HL-60/S4 (cell line): Measurements from ENCODE around the gene RPS6KA2.

Experiments used
- in situ Hi-C: fragments of 300-500 bp; cut with MboI; formaldehyde crosslinking; loops from 2 replicates; pipeline ENCODE4 v1.14.3; 2022; ENCODE audit warnings: low sequenced_read_pairs

RPS6KA2 gene

DNA sequence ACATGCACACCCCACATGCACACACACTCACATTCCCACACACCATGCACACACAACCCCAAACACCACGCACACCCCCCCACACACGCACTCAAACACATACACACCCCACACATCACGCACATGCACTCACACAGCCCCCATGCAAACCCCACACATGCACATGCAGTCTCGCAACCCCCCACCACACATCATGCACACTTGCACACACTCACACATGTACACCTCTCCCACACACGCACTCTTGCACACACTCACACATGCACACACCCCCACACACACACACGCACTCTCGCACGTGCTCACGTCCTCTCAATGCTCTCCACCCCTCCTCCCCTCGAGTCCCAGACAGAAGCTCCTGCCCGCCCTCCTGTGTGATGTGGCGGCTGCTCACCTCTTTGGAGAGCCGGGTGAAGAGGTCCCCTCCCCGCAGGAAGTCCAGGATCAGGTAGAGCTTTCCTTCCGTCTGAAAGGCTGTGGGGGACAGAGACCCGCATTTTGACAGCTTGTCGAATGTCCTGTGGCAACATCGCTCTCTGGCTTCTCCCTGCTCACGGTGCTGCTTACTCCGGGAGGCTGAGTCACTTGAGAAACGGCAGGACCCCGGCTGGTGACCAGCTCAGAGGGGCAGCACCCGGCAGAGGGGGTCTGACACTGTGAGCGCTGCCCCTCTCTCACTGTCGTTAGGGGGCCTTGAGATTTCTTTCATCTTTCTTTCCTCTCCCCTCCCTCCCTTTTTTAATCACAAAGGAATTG lies 119.1 kb downstream of the RPS6KA2 start:
- in situ Hi-C loops: no loop called here

DNA sequence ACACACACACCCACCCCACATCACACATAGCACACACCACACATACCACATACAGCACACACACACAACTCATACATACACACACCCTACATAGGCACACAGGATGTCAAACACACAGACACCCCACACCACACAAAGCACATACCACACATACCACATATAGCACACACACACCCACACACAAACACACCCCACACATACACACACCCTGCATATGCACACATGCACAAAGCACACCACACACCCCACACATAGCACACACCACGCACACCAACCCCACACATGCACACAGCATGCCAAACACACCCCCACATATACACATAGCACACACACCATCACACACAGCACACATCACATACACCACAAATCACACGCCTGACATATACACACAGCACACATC lies 119.7 kb downstream of the RPS6KA2 start:
- in situ Hi-C loops: no loop called here

DNA sequence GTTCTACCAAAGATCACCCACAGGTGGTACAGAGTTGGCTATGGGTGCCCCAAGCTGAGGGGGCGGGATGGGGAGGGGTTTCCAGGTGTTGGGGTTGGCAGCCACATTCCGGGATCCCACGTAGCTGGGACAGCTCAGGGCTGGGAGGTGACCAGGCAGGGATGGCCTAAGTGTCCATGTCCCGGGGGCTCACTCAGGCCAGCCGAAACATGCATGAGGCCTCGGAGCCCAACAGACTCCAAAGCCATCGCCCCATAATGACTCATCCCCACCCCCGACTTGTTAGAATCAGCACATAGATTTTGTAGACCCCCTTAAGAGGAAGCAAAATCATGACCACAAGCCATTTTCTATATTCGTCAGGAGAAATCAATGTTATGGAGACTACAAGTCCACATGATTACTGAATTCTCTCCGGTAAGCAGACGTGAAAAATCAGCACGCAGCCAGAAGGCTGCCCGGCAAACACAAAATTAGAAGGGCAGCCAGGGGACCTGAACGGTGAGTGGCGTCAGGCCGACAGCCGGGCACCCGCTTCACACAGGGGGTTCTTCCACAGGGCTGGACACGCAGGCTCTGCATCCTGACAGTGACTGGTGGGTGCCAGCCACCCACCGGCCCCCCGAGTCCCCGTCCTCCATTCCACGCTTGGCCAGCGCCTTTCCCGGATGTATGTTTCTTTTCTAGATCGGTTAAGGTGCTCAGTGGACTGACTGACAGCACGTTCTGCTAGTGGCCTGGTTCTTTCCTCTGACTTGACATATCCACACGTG lies 121.7 kb downstream of the RPS6KA2 start:
- in situ Hi-C loops: no loop called here

DNA sequence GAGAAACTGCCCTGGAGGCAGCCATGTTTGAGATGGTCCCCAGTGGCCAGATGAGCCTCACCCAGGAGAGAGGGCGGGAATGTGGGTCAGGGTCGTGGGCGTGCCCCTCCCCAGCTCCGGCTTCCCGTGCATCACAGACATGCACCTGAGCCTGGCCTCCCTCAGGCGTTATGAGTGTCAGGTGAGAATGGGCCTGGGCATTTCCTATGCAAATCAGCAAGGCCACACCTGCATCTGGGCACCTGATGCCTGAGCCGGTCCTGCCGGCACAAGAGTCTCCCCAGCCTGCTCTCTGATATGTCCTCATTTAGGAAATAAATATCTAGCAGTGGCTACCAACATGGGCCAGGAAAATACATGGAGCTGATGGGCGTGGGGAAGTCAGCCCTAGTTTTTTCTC lies 123.0 kb downstream of the RPS6KA2 start:
- in situ Hi-C loops: no loop called here

DNA sequence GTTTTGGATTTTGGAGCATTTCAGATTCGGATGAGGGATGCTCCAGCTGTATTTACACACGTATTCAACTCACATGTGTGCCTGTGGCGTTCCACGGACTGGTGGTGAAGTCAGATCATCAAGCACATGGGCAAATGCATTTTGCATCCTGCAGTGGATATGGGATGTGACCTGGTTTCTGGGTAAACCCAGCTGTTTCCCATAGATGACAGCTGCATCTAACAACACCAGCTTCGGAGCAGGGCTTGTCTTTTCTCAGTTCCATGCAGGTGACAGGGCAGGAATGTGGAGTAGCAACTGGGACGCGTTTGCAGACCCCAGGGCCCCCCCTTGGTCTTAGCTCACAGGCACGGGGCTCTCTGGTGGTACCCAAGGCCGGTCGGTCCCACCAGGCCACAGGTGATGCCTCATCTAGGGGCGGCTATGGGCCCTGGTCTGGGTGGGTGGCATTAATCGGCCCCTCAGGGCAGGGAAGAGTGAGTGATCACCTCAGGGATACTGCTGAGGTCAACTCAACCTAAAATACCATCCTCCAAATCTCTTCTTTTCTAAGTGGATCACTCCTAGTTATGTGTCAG lies 123.8 kb downstream of the RPS6KA2 start:
- in situ Hi-C loops: no loop called here

DNA sequence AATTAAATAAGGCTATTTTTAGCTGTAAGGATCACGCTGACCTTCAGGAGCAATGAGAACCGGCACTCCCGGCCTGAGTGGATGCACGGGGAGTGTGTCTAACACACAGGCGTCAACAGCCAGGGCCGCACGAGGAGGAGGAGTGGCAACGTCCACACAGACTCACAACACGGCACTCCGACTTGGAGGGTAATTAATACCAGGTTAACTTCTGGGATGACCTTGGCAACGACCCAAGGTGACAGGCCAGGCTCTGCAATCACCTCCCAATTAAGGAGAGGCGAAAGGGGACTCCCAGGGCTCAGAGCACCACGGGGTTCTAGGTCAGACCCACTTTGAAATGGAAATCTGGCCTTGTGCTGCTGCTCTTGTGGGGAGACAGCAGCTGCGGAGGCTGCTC lies 124.6 kb downstream of the RPS6KA2 start:
- in situ Hi-C loops: no loop called here

DNA sequence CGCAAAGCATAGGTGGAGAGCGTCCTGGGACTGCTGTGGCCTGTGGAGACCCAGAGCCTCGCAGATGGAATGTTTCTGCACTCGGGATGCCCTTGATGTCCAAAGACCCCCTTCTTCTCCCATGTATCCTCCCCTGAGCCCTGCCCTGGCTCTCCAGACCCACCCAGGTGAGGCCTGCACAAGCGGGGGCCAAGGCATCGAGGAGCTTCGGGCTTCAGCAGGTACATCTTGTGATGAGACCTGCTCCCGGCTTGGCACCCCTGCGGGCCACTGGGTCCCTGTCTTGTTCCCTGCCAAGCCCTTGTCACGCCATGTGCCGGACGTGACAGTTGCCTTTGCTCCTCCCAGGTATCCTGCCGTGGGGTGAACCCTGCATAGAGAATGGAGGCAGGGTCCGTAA lies 125.8 kb downstream of the RPS6KA2 start:
- in situ Hi-C loops: no loop called here

DNA sequence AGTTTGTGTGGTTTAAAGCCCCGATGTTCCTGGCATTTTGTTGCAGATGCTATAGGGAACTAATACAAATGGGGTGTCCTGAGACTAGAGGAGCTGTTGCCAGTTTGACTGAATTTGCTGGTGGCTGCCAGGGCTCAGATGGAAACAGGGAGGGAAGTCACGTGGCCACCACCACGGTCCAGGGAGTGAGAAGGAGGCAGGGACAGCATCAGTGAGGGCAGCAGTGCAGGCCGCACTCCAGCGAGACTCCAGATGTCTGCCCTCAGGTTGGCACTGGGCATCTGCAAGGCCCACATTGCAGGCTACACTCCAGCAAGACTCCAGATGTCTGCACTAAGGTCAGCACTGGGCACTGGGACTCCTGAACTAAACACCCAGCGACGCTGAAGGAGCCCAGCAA lies 126.8 kb downstream of the RPS6KA2 start:
- in situ Hi-C loops: no loop called here

DNA sequence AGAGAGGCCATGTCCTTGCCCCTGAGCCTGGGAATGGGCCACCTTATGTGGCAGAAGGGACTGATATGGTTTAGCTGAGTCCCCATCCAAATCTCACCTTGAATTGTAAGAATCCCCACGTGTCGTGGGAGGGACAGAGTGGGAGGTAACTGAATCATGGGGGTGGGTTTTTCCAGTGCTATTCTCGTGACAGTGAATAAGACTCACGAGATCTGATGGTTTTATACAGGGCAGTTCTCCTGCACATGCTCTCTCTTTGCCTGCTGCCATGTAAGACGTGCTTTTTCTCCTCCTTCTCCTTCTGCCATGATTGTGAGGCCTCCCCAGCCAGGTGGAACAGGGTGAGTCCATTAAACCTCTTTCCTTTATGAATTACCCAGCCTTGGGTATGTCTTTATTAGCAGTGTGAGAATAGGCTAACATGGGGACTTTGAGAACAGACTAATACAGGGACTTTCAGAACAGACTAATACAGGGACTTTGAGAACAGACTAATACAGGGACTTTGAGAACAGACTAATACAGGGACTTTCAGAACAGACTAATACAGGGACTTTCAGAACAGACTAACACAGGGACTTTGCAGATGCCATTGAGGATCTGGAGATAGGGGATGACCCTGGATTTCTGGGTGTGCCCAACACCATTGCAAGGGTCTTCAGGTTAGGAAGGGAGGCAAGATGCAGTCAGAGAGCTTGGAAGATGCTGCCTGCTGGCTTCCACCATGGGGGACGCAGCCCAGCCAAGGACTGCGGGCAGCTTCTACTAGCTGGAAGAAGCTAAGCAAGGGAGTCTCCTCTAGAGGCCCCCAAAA lies 127.5 kb downstream of the RPS6KA2 start:
- in situ Hi-C loops: no loop called here

DNA sequence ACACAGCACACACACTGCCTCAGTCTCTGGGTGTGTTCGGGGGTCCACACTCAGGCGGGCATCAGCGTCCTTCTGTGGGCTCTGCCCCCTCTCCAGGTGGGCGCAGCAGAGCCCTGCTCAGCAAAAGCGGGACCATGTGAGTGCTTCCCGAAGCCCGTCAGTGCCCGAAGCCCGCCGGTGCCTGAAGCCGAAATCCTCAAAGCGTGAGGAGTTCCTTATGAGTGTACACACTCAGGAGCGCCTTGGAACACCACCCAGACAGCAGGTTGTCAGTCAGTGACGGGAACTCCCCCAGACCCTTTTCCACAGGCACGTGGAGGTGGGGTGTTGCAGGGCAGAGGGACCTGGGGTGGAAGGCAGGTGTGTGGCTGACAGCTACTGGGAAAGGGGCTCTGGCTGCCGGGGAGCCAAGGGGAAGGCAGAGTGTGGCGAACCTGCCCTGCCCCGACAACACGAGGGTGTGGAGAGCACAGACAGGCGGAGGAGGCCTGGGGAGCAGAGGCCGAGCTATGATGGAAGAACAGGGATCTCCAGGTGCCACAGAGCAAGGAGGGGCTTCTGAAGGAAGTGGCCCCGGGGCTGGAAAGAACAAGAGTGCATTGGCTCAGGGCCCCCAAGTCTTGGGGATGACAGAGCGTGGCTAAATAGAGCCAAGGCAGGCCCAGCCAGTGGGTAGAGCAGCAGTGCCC lies 128.2 kb downstream of the RPS6KA2 start:
- in situ Hi-C loops: no loop called here

DNA sequence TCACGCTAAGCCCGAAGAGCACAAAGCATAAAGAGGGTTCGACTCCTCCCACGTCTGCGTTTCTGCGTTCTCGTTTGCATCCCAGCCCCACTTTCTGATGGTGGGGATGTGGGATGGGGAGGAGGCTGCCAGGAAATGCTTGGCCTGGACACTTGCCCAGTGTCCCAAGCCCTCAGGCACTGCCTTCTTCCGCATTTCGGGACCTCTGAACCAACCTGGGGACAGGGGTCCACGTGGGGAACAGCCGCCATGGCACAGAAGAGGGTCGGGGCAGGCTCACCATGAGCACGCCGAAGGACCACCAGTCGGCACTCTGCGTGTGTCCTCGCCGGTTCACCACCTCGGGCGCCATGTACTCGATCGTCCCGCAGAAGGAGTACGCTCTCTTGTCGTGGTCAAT lies 128.8 kb downstream of the RPS6KA2 start:
- in situ Hi-C loops: no loop called here

DNA sequence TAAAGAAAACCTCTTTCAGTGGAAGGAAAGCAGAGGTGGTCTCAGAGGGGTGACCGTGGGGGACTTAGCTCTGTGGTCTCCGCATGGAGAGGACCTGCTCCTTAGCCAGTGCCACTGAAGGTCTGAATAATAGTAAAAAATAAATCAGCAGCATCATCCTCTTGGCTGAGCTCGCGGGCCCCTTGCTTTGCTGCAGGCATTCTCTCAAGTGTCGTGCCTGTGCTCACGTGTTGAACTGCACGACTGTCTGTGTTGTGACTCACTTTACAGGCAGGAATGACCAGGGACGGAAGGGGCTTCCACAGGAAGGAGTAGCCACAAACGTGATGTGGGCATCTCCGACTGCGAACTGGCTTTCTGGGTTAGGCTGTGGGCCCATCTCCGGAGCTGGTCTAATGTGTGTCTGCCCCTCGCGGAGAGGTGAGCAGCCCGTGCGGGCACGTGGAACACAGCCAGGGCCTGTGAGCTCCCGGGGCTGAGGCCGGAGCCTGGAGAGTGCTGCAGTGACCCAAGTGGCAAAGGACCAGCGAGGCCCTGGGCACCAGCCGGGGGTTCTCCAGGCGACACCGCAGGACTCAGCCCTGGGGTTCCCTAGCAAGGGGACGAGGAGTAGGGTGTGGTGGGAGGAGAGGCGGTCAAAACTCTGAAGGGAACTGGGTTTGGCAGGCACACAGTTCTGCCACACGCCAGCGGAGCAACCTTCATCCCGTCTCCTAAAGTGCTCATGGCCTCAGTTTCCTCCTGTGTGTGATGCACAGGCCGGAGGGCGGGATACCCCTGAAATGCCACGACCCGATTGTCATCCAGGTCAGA lies 129.8 kb downstream of the RPS6KA2 start:
- in situ Hi-C loops: no loop called here

DNA sequence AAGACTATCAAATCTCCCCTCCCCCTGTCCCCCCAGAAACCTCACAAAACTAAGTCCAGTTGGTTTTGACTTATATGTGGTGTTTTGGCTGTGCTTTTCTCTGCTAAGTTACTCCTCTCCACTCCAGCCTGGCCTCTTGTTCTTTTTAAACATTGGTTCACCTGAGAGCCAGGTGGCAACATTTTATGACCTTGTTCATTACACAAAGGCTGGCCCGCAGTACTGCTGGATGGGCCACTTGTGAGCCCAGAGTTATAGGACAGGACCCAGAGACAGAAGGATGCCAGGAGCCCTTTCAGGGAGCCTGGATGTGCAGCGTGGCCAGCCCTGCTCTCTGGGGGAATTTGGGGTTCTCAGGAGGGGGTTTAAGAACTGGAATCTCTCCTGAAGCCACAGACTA lies 130.6 kb downstream of the RPS6KA2 start:
- in situ Hi-C loops: no loop called here

DNA sequence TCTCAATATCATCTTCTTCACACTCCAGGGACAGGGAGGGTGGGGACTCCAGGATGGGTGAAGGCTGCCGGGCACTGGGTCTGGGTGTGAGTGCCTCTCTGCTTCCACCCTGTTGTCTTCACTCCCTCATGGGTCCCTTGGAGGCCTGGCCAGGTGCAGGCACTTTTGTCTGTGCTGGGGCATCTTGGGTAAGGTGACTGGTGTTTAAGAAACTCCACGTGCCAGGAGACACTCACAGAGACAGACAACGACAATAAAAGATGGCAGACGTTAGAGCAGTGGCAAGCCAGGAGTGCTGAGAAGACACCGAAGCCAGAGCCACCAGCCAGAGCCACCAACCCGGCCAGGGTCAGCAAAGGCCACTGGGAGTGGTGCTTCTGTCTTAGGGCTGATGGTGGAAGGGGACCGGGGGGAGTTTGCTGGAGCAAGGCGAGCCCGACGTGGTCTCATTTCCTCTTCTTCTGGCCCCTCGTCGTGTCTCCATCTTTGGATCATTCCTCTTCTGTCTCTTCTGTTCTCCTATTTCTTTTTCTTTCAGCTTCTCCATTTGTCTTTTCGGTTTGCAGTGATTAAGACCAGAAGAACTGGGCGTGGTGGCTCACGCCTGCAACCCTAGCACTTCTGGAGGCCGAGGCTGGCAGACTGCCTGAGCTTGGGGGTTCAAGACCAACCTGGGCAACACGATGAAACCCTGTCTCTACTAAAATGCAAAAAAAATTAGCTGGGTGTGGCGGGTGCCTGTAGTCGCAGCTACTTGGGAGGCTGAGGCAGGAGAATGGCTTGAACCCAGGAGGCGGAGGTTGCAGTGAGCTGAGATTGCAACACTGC lies 131.3 kb downstream of the RPS6KA2 start:
- in situ Hi-C loops: no loop called here

DNA sequence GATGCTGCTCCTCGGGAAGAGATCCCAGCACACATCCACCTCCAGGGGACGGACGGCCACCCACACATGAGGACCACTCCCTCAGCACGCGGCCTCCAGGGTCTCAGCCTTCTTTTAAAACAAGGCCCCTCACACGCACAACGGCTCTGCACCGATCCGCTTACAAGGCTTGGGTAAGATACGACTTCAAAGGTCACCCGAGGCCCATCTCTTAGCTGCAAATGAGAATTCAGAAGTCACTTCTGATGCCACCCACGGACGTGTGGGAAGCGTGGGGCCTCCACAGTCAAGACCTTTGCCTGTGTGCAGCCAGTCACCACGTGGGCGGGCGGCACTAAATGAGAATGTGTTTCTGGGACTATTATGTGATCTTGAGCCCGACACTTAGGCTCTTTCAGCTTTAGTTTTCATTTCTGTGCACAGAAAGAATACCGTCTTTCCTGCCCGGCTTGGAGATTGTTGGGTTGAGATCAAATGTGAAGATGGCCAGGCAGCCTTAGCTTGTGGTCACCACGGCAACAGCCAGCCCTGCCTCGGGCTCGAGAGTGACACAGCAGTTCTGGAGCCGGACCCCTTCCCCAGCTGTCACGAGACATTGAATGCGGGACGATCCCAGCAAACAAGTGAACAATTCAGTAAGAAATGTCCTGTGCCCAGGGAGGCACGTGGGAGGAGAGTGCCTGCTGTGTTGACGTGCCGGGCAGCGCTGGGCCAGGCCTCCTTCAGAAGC lies 132.1 kb downstream of the RPS6KA2 start:
- in situ Hi-C loops: no loop called here

DNA sequence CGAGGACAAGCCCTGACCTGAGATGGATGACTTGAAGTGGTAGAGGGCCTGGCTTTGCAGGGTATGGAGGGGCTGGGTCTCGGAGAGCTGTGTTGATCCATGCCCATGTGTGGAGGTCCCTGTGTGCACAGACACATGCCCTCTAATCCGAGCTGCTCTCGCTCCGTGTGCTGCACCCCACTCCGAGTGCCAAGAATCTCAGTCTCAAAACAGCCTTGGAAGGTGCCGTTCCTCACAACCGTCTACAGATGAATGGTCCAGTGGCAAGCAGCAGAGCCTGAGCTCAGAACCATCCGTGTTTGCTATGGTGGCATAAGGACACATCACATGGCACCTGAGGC lies 133.0 kb downstream of the RPS6KA2 start:
- in situ Hi-C loops: no loop called here

DNA sequence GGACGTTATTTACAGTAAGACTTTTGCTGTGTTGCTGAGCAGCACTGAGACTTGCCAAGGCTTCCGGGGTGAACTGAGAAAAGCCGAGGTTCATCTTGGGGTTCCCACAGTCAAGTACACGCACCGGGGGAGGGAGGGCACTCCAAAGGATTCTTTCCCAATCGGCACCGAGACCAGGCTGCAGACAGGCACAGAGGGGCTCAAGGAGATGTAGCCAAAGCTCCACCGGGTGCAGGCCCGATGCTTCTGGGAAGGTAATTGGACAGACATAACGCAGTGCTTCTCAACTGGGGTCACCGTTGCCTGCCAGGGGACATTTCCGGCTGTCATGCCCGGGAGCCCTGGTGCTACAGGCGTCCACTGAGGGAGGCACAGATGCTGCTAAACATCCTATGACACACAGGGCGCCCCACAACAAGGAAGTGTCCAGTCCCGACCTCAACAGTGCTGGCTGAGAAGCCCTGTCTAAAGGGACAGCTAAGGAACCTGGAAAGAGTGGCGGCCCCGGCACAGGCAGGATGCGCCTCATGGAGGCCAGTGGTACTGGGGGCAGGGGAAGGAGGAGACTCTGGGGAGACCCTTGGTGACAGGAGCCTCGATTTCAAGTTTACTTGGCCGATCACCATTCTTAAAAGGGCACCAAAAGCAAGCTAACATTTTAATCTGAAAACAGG lies 133.5 kb downstream of the RPS6KA2 start:
- in situ Hi-C loops: no loop called here
